ENCODE results near the gene GAS2.

The GAS2 gene

DNA sequence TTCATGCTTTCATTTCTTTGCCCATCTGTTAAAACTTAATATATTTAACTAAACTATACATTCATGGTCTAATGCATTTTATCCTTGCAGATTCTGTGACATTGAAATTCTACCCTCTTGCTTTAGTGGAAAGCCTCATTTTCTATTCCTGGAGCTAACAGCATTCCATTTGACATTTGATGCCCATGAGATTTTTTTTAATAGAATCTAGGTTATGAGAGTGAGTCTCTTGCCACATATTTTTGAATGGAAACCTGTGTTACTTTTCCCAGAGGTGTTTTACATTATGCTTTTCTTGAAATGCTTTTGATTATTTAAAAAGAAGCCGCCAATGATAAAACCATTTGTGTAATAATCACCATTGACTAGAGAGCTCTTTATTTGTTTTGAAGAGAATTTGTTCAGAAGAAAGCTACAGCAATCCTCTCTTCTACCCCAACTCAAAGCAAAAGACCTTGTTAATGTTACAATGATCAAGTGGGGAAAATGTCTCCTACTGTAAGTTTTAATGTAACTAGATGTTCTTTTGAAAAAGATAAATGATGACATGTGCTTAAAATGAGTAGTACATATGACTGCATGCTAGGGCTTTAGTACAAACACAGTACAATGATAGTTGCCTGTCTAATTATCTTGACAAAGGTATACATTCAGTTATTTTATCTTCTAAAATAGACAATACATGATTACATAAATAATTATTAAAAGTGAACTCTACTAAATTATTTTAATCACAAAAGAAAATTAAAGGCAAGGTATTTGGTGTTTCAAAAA lies 67.3 kb downstream of the GAS2 start:
- TF ChIP-seq, protein P1, sequence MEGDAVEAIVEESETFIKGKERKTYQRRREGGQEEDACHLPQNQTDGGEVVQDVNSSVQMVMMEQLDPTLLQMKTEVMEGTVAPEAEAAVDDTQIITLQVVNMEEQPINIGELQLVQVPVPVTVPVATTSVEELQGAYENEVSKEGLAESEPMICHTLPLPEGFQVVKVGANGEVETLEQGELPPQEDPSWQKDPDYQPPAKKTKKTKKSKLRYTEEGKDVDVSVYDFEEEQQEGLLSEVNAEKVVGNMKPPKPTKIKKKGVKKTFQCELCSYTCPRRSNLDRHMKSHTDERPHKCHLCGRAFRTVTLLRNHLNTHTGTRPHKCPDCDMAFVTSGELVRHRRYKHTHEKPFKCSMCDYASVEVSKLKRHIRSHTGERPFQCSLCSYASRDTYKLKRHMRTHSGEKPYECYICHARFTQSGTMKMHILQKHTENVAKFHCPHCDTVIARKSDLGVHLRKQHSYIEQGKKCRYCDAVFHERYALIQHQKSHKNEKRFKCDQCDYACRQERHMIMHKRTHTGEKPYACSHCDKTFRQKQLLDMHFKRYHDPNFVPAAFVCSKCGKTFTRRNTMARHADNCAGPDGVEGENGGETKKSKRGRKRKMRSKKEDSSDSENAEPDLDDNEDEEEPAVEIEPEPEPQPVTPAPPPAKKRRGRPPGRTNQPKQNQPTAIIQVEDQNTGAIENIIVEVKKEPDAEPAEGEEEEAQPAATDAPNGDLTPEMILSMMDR (conservative IDR thresholded peaks at IDR 0.05; ENCODE audit: control insufficient read depth, insufficient read depth, low read depth, low read length), result no peak
- no peak overlapping the region for H3K4me3 ChIP-seq (ENCODE audit: control insufficient read depth, low read depth, low read length)
- no peak for DNase-seq (ENCODE audit: low read depth)

DNA sequence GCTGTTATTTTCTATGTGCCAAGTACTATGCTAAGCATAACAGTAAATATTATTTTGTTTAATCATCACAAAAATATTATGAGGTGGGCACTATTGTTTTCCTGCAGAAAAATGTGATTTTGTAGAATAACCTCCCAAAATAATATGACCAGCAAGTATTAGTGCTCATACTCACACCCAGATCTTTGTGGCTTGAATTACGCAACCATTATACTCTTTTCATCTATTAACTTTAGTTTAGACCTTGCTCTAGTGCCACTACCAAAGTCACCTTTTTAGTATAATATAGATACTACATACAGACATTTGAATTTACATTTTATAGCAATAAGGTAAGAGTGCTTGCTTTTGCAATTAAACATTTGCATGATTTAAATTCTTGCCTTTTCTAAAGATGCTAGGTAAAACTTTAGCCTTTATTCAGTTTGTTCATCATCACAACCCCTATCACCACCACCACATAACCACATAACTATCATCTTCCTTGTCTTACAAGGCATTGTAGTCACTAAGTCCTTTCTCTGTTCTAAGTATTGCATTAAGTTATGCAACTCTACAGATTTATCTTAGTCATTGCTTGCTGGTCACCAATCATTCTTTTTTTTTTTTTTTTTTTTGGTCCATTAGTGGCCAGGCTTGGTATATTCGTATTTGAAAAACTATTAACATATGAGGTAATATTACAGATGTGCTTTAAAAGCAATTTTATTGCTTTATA lies 68.4 kb downstream of the GAS2 start:
- TF ChIP-seq, protein P1 (conservative IDR thresholded peaks at IDR 0.05; ENCODE audit: control insufficient read depth, insufficient read depth, low read depth, low read length), result no peak
- no peak overlapping the region for H3K4me3 ChIP-seq (ENCODE audit: control insufficient read depth, low read depth, low read length)
- peak; percentile 1 for DNase-seq (ENCODE audit: low read depth)

DNA sequence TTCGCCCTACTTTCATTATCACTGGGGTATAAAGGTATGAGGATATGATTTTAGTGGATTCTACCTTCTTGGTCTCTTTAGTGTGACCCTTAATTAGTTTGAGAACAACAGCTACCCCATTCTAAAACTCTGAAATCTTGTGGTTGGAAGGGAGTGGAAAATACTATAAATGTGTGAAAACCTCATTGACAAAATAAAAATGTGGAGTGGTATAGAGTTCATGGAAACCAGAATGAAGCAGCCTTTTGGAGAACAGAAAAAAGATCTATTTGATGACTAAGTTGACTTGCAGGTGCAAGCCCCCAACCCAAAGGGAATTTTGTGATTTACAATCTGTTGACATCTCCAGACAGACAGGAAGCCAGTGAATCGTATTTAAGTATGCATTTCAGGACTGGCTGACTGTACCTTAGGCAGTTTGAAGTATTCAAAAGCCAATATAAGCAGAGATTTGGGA lies 75.8 kb downstream of the GAS2 start:
- H3K4me3 ChIP-seq (ENCODE audit: control insufficient read depth, low read depth, low read length), result no peak overlapping the region
- DNase-seq (ENCODE audit: low read depth), result no peak
- TF ChIP-seq, protein P1 (conservative IDR thresholded peaks at IDR 0.05; ENCODE audit: control insufficient read depth, insufficient read depth, low read depth, low read length), result no peak

DNA sequence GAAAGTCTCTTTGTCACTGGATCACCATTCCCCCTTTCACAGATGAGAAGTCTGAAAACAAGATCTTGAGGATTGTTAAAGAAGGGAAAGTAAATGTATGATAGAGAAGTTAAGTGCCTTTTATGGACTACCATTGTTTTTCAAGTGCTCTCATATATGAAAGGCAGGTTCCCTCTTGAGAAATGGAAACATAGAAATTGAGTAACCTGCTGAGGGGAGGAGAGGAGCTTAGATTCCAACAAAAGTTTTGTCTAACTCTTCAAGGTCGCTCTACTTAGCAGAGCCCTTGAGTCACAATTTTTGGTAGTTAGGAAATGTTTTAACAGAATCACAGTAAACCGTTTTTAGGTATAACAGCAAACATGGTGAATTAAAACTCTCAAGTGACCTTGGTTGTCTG lies 83.1 kb downstream of the GAS2 start:
- DNase-seq (ENCODE audit: low read depth), result no peak
- H3K4me3 ChIP-seq (ENCODE audit: control insufficient read depth, low read depth, low read length), result no peak overlapping the region
- TF ChIP-seq, protein P1 (conservative IDR thresholded peaks at IDR 0.05; ENCODE audit: control insufficient read depth, insufficient read depth, low read depth, low read length), result no peak

DNA sequence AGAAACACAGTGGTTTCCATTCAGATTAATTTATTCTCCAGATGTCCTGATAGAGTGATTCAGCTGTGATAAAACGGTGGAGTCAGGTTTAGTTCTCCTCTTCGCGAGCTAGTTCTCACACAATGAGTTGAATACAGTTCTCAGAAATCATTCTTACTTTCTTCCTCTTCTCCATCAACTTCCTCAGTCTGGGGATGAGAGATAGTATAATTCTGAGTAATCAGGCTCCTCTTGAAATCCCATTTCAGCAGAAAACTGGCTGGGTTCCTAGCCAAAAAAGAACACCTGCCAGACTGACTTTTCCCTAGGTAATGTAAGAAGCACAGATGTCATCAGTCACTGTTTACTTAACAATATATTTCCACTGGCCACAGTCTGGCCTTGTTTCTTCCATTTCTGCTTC lies 86.5 kb downstream of the GAS2 start:
- DNase-seq (ENCODE audit: low read depth), result no peak
- H3K4me3 ChIP-seq (ENCODE audit: control insufficient read depth, low read depth, low read length), result no peak overlapping the region
- TF ChIP-seq, protein P1 (conservative IDR thresholded peaks at IDR 0.05; ENCODE audit: control insufficient read depth, insufficient read depth, low read depth, low read length), result no peak

DNA sequence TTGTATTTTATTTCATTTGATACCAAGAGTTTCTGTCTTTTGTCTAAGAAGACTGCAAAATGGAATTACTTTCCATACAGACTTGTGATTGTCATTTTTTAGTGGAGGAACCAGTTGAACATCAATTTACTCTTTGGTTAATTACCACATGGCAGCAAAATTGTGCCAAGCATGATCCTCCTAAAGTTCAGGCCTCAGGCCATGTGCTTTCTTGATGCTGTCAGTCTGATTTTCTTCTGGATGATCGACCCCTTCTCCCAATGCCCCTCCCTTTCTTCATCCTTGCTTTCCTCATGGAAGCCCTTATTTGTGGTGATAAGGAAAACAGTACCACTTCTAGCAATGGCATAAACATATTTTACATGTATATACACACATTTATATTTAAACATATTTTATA lies 87.0 kb downstream of the GAS2 start:
- H3K4me3 ChIP-seq (ENCODE audit: control insufficient read depth, low read depth, low read length), result no peak overlapping the region
- TF ChIP-seq, protein P1 (conservative IDR thresholded peaks at IDR 0.05; ENCODE audit: control insufficient read depth, insufficient read depth, low read depth, low read length), result no peak
- DNase-seq (ENCODE audit: low read depth), result no peak

Data from fibroblast of mammary gland (primary cell).